H9 (cell line): ENCODE measurements around the gene TMEM273. TPM values are rescaled to one million over a fixed set of nuclear protein-coding genes. Genes with fewer than 3 reads are reported as not detected.

Source experiments
- DNase-seq: peaks from one replicate; pipeline ENCODE4 v3.0.0-alpha.2; 2017
- H2AFZ ChIP-seq: one replicate; pipeline ENCODE4 v1.6.1; 2013; ENCODE audit warnings: mild to moderate bottlenecking, low read length, control low read depth, moderate library complexity
- H2AK5ac ChIP-seq: 2 replicates; pipeline ENCODE4 v1.6.1; 2013; ENCODE audit warnings: low read length, control low read depth, mixed read lengths; ENCODE audit not compliant: insufficient read length
- H2BK120ac ChIP-seq: one replicate; pipeline ENCODE4 v1.6.1; 2013; ENCODE audit warnings: low read depth, mild to moderate bottlenecking, low read length, control low read depth, inconsistent platforms; ENCODE audit not compliant: poor library complexity, severe bottlenecking
- H2BK12ac ChIP-seq: 2 replicates; pipeline ENCODE4 v1.6.1; 2013; ENCODE audit warnings: low read length, control low read depth, mixed read lengths, low read depth; ENCODE audit not compliant: insufficient read length
- H2BK15ac ChIP-seq: 2 replicates; pipeline ENCODE4 v1.6.1; 2013; ENCODE audit warnings: low read depth, low read length, control low read depth
- H2BK20ac ChIP-seq: one replicate; pipeline ENCODE4 v1.6.1; 2013; ENCODE audit warnings: low read depth, mild to moderate bottlenecking, low read length, control low read depth, inconsistent platforms; ENCODE audit not compliant: poor library complexity, severe bottlenecking
- H2BK5ac ChIP-seq: 2 replicates; pipeline ENCODE4 v1.6.1; 2013; ENCODE audit warnings: low read length, control low read depth, mixed read lengths; ENCODE audit not compliant: insufficient read length
- H3K14ac ChIP-seq: 2 replicates; pipeline ENCODE4 v1.6.1; 2013; ENCODE audit warnings: low read length, control low read depth; ENCODE audit not compliant: insufficient read depth
- H3K18ac ChIP-seq: 2 replicates; pipeline ENCODE4 v1.6.1; 2013; ENCODE audit warnings: low read depth, mild to moderate bottlenecking, mixed read lengths, low read length, control low read depth; ENCODE audit not compliant: insufficient read length
- H3K23ac ChIP-seq: 2 replicates; pipeline ENCODE4 v1.6.1; 2013; ENCODE audit warnings: low read length, control low read depth, mixed read lengths, low read depth; ENCODE audit not compliant: insufficient read length
- H3K23me2 ChIP-seq: 2 replicates; pipeline ENCODE4 v1.6.1; 2013; ENCODE audit warnings: low read depth, mild to moderate bottlenecking, mixed read lengths, low read length, control low read depth; ENCODE audit not compliant: insufficient read length, poor library complexity, severe bottlenecking
- H3K27ac ChIP-seq: 2 replicates; pipeline ENCODE4 v1.5.1; 2013; ENCODE audit warnings: low read length, control low read depth, mixed read lengths, low read depth; ENCODE audit not compliant: insufficient read length
- H3K27me3 ChIP-seq: 2 replicates; pipeline ENCODE4 v1.6.1; 2013; ENCODE audit warnings: low read length, control low read depth, inconsistent platforms; ENCODE audit not compliant: insufficient read depth
- H3K4ac ChIP-seq: 2 replicates; pipeline ENCODE4 v1.6.1; 2013; ENCODE audit warnings: low read depth, mild to moderate bottlenecking, control low read depth, inconsistent platforms, low read length, moderate library complexity
- H3K4me1 ChIP-seq: 2 replicates; pipeline ENCODE4 v1.6.1; 2013; ENCODE audit warnings: low read length, control low read depth, inconsistent platforms; ENCODE audit not compliant: insufficient read depth
- H3K4me2 ChIP-seq: 2 replicates; pipeline ENCODE4 v1.6.1; 2013; ENCODE audit warnings: low read length, control low read depth, mixed read lengths; ENCODE audit not compliant: insufficient read length, insufficient read depth
- H3K56ac ChIP-seq: 2 replicates; pipeline ENCODE4 v1.6.1; 2013; ENCODE audit warnings: low read depth, mild to moderate bottlenecking, mixed read lengths, low read length, control low read depth; ENCODE audit not compliant: insufficient read length
- H3K79me1 ChIP-seq: 2 replicates; pipeline ENCODE4 v1.6.1; 2013; ENCODE audit warnings: low read depth, mild to moderate bottlenecking, moderate library complexity, low read length, control low read depth, inconsistent platforms; ENCODE audit not compliant: insufficient read depth, poor library complexity, severe bottlenecking
- H3K79me2 ChIP-seq: 2 replicates; pipeline ENCODE4 v1.6.1; 2013; ENCODE audit warnings: low read length, control low read depth, inconsistent platforms; ENCODE audit not compliant: insufficient read depth
- H3K9ac ChIP-seq: 2 replicates; pipeline ENCODE4 v1.6.1; 2013; ENCODE audit warnings: low read length, control low read depth, mixed read lengths; ENCODE audit not compliant: insufficient read length; ENCODE audit errors: extremely low read depth
- H3K9me3 ChIP-seq: one replicate; pipeline ENCODE4 v1.6.1; 2013; ENCODE audit warnings: low read depth, low read length, inconsistent platforms; ENCODE audit not compliant: control insufficient read depth
- H3T11ph ChIP-seq: one replicate; pipeline ENCODE4 v1.6.1; 2013; ENCODE audit warnings: mild to moderate bottlenecking, low read length, control low read depth, inconsistent platforms
- H4K20me1 ChIP-seq: one replicate; pipeline ENCODE4 v1.6.1; 2013; ENCODE audit not compliant: control insufficient read depth, insufficient read length, insufficient read depth
- H4K5ac ChIP-seq: 2 replicates; pipeline ENCODE4 v1.6.1; 2013; ENCODE audit warnings: low read depth, mild to moderate bottlenecking, mixed read lengths, low read length, control low read depth; ENCODE audit not compliant: insufficient read length
- H4K8ac ChIP-seq: replicated peaks from 2 replicates; pipeline ENCODE4 v1.6.1; 2013; ENCODE audit warnings: low read length, control low read depth, mixed read lengths, low read depth; ENCODE audit not compliant: insufficient read length
- H4K91ac ChIP-seq: 2 replicates; pipeline ENCODE4 v1.6.1; 2013; ENCODE audit warnings: low read depth, mild to moderate bottlenecking, moderate library complexity, mixed read lengths, low read length, control low read depth; ENCODE audit not compliant: insufficient read length
- H3K27ac Mint-ChIP-seq, 3 experiments: 2 replicates in 2 of 3; 3 replicates in 1 of 3; pipeline ENCODE4 v1.8.0; 2020 to 2021; ENCODE audit warnings: mixed read lengths in 3 of 3, mild to moderate bottlenecking in 1 of 3, moderate library complexity in 1 of 3
- H3K27me3 Mint-ChIP-seq: 2 replicates; pipeline ENCODE4 v1.8.0; 2021; ENCODE audit warnings: low read depth, mild to moderate bottlenecking, moderate library complexity, mixed read lengths
- H3K36me3 Mint-ChIP-seq, 3 experiments: 2 replicates in 2 of 3; 3 replicates in 1 of 3; pipeline ENCODE4 v1.8.0; 2020 to 2021; ENCODE audit warnings: low read depth in 3 of 3, mixed read lengths in 3 of 3; ENCODE audit not compliant: insufficient read depth in 1 of 3
- H3K4me1 Mint-ChIP-seq, 2 experiments: 2 replicates each; pipeline ENCODE4 v1.8.0; 2020; ENCODE audit warnings: mixed read lengths in 2 of 2
- H3K4me3 Mint-ChIP-seq, 2 experiments: 2 replicates in 1 of 2; 3 replicates in 1 of 2; pipeline ENCODE4 v1.8.0; 2020 to 2021; ENCODE audit warnings: mild to moderate bottlenecking in 2 of 2, mixed read lengths in 2 of 2, moderate library complexity in 1 of 2
- H3K9me3 Mint-ChIP-seq, 2 experiments: 2 replicates in 1 of 2; 3 replicates in 1 of 2; pipeline ENCODE4 v1.8.0; 2020; ENCODE audit warnings: mild to moderate bottlenecking in 2 of 2, mixed read lengths in 2 of 2, moderate library complexity in 1 of 2
- WGBS: extraction: QIAGEN DNeasy Blood & Tissue Kit; methylation state at CpG from one replicate; pipeline ENCODE4 v1.1.7; 2013; ENCODE audit warnings: missing lambda C conversion rate, low lambda C conversion rate, mixed read lengths; ENCODE audit not compliant: insufficient read length; ENCODE audit errors: extremely low coverage; 5-methylcytosine and 5-hydroxymethylcytosine counted together
- total RNA-seq: library from RNA; stranded (reverse); gene quantifications from 2 replicates; pipeline ENCODE4 v1.2.1, GENCODE V29; 2021
- TF ChIP-seq, protein P1 (sequence below): fragments of 200-600 bp; sonication (generic); conservative IDR thresholded peaks from 3 replicates; pipeline ENCODE4 v1.8.0; 2021; ENCODE audit warnings: antibody characterized with exemption, mild to moderate bottlenecking

TMEM273 gene
- total RNA-seq, 1 experiment from 2014 or later, result not detected

DNA sequence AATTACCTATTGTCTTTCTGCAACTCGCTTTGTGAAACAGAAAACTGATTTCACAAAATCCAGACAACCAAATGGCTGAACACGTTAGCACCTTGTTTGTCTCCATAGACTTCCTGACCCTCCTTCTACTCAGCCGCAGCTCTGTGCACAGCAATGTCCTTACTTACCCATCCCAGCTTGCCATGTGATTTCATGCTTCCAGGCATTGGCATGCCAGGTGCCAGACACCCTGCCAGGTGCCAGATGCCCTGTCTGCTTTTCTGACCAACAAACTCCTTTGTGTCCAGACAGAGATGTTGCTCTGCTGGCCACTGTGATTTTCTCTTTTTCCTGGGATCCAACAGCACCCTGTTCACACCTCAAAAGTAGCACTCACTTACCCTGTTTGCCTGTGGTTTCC, 38.3 kb downstream of the TMEM273 start:
- TF ChIP-seq, protein P1, sequence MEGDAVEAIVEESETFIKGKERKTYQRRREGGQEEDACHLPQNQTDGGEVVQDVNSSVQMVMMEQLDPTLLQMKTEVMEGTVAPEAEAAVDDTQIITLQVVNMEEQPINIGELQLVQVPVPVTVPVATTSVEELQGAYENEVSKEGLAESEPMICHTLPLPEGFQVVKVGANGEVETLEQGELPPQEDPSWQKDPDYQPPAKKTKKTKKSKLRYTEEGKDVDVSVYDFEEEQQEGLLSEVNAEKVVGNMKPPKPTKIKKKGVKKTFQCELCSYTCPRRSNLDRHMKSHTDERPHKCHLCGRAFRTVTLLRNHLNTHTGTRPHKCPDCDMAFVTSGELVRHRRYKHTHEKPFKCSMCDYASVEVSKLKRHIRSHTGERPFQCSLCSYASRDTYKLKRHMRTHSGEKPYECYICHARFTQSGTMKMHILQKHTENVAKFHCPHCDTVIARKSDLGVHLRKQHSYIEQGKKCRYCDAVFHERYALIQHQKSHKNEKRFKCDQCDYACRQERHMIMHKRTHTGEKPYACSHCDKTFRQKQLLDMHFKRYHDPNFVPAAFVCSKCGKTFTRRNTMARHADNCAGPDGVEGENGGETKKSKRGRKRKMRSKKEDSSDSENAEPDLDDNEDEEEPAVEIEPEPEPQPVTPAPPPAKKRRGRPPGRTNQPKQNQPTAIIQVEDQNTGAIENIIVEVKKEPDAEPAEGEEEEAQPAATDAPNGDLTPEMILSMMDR, result no peak

More for the DNA sequence above, 38.3 kb downstream of the TMEM273 start:
- no peak for DNase-seq
- Histone ChIP-seq H2AK5ac (no peak overlapping the region), H2BK15ac (no peak overlapping the region), H4K91ac (no peak overlapping the region), H2BK120ac (no peak overlapping the region), H3K4me1 (no peaks in the 10 kb centered on the region), H3K23ac (no peak overlapping the region), H3K23me2 (no peaks in the 10 kb centered on the region), H3K56ac (no peak overlapping the region), H3T11ph (no peak overlapping the region), H3K79me2 (no peaks in the 10 kb centered on the region), H3K4me2 (no peak overlapping the region), H3K18ac (no peak overlapping the region), H3K9me3 (no peaks in the 10 kb centered on the region), H2BK5ac (no peak overlapping the region), H2AFZ (no peak overlapping the region), H3K14ac (no peak overlapping the region), H4K5ac (no peak overlapping the region), H4K8ac (no peak overlapping the region), H3K27ac (no peak overlapping the region), H3K27me3 (no peaks in the 10 kb centered on the region), H2BK20ac (no peak overlapping the region), H3K79me1 (no peaks in the 10 kb centered on the region), H3K4ac (no peak overlapping the region), H2BK12ac (no peak overlapping the region), H4K20me1 (no peaks in the 10 kb centered on the region), H3K9ac (no peak overlapping the region)
- peaks cover 7% of the 10 kb centered on the region for H3K27me3 Mint-ChIP-seq
- H3K4me3 Mint-ChIP-seq, result no peak overlapping the region
- no peaks in the 10 kb centered on the region; a peak in 2 of 4 replicates for H3K4me1 Mint-ChIP-seq
- H3K36me3 Mint-ChIP-seq, result peaks cover 0 to 6% (median 4%) of the 10 kb centered on the region in 3 experiments; a peak in 5 of 7 replicates
- WGBS, result no CpG with 5 or more reads among the region's 3 CpGs
- peaks cover 9 to 10% of the 10 kb centered on the region in 2 experiments for H3K9me3 Mint-ChIP-seq
- H3K27ac Mint-ChIP-seq, result no peak overlapping the region
